A673 (cell line): ENCODE measurements around the gene HSPA6.

Source experiments
- CTCF ChIP-seq: fragments of 300-800, 200-600 bp; sonication (generic); conservative IDR thresholded peaks from 2 replicates; pipeline ENCODE4 v1.5.1; 2017; ENCODE audit warnings: low read depth, mild to moderate bottlenecking, antibody characterized with exemption, low read length, moderate library complexity, mixed read lengths
- EZH2 ChIP-seq: fragments of 200-600 bp; sonication (generic); IDR thresholded peaks from 2 replicates; pipeline ENCODE4 v1.6.1; 2017; ENCODE audit warnings: borderline replicate concordance, low read depth, mild to moderate bottlenecking, mixed read lengths, antibody characterized with exemption, low read length; ENCODE audit not compliant: poor library complexity, severe bottlenecking

- TF ChIP-seq CTCF (peak; percentile 50), EZH2 (no peak)
Observed at GRCh38 chr1:161484613-161485012, 39.7 kb upstream of the HSPA6 start.
